ENCODE measurements around the gene TCF7L1. TPM values are rescaled to one million over a fixed set of nuclear protein-coding genes. Genes with fewer than 3 reads are reported as not detected.

The TCF7L1 gene
- polyA plus RNA-seq, 3 donors, result 0.05 to 0.09 TPM; not detected in 1

DNA sequence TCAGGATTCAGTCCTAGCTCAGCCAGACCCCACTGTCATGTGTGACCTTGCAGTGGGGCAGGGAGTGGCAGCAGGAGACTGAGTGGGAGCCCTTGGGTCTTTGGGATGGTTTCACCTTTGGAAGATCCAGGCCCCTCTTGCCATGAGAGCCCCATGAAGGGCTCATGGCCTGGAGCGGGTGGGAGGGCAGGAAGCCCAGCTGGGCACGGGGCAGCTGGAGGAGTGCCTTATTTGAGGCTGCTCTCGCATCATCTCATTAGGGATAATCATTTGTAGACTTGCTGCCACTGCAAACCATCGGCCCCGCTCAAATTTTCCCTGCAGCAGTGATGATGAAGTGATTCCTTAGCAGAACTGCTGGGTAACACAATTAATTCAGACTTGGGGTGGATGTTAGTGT is 120.7 kb downstream of the TCF7L1 start:
- H3K36me3 Mint-ChIP-seq, result no peaks in the 10 kb centered on the region

DNA sequence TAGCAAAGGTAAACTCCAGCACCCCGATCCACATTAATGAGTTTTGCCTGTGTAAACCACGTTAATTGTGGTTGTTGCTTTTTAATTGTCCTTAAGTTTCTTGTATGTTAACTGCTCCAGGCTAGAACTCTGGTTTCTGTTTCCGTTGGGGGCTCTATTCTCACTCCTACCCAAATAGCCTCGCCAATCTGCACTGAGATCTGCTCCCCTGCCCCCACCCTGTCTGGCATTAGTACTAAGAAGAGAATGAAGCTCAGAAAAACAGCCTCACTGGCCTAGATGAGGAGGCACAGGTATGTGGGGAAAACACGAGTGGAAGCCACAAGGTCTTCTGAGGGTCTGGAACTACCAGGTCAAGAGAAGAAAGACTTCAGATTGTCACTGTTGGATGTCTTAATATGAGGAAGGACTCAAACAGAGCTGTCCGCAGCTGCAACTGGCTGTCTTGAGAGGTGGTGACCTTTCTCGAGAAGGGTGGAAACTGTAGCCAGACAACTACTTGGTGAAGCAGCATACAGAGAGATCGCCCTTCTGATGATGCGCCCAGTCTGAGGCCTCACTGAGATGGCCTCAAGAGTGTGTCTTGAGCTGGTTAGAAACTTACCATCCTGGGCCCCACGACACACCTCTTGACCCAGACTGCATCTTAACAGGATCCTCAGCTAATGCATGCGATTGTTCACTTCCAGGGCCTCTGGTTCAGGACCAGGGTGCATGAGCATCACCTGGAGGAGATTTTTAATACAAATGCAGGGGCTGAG is 121.5 kb downstream of the TCF7L1 start:
- WGBS (ENCODE audit: insufficient coverage), result 93% methylated on average over 6 of the region's 11 CpGs
- no peak overlapping the region for H3K9ac ChIP-seq (ENCODE audit: insufficient read depth, low read length, poor library complexity, severe bottlenecking)
- no peaks in the 10 kb centered on the region for H3K79me2 ChIP-seq (ENCODE audit: insufficient read depth, low read length)
- H3K36me3 Mint-ChIP-seq, result no peaks in the 10 kb centered on the region
- no peaks in the 10 kb centered on the region for H3K9me3 Mint-ChIP-seq
- H3K4me1 ChIP-seq (ENCODE audit: control insufficient read depth in 1 of 2, insufficient read depth in 2 of 2, low read length in 2 of 2), result no peaks in the 10 kb centered on the region
- H3K27me3 Mint-ChIP-seq (ENCODE audit: low read depth in 3 of 3), result peaks cover 0 to 1% (median 0%) of the 10 kb centered on the region in 3 donors
- H3K27ac Mint-ChIP-seq, result no peak overlapping the region
- intact Hi-C loops (cut with micrococcal nuclease), result no loop called here
- no peaks in the 10 kb centered on the region for H3K36me3 ChIP-seq (replicated peaks in 1 of 2; ENCODE audit: control insufficient read depth in 1 of 2, insufficient read depth in 2 of 2, low read length in 2 of 2)
- no peak overlapping the region for H3K4me3 ChIP-seq (replicated peaks in 1 of 3; ENCODE audit: low read depth in 2 of 3, low read length in 3 of 3)
- no peak overlapping the region for H3K27ac ChIP-seq (ENCODE audit: low read depth in 1 of 2, low read length in 2 of 2)
- no peaks in the 10 kb centered on the region for H3K27me3 ChIP-seq (ENCODE audit: control insufficient read depth in 2 of 2, insufficient read depth in 2 of 2, low read length in 2 of 2)
- TF ChIP-seq, protein P1, sequence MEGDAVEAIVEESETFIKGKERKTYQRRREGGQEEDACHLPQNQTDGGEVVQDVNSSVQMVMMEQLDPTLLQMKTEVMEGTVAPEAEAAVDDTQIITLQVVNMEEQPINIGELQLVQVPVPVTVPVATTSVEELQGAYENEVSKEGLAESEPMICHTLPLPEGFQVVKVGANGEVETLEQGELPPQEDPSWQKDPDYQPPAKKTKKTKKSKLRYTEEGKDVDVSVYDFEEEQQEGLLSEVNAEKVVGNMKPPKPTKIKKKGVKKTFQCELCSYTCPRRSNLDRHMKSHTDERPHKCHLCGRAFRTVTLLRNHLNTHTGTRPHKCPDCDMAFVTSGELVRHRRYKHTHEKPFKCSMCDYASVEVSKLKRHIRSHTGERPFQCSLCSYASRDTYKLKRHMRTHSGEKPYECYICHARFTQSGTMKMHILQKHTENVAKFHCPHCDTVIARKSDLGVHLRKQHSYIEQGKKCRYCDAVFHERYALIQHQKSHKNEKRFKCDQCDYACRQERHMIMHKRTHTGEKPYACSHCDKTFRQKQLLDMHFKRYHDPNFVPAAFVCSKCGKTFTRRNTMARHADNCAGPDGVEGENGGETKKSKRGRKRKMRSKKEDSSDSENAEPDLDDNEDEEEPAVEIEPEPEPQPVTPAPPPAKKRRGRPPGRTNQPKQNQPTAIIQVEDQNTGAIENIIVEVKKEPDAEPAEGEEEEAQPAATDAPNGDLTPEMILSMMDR (IDR thresholded peaks at IDR 0.05), result no peak
- H3K4me1 Mint-ChIP-seq, result no peaks in the 10 kb centered on the region
- no peak for DNase-seq
- H2AFZ ChIP-seq (ENCODE audit: insufficient read depth, low read depth, low read length, poor library complexity, severe bottlenecking), result no peak overlapping the region
- no peak overlapping the region for H3K4me2 ChIP-seq (replicated peaks; ENCODE audit: extremely low read depth, low read length, poor library complexity, severe bottlenecking)
- no peaks in the 10 kb centered on the region for H3K9me3 ChIP-seq (replicated peaks in 1 of 2; ENCODE audit: control insufficient read depth in 1 of 2, insufficient read depth in 1 of 2, low read length in 2 of 2)
- H3K4me3 Mint-ChIP-seq, result no peak overlapping the region
- H4K20me1 ChIP-seq (ENCODE audit: insufficient read depth, low read length), result no peaks in the 10 kb centered on the region

More for the DNA sequence above, 120.7 kb downstream of the TCF7L1 start:
- no peaks in the 10 kb centered on the region for H3K4me1 Mint-ChIP-seq
- H3K4me1 ChIP-seq (ENCODE audit: control insufficient read depth in 1 of 2, insufficient read depth in 2 of 2, low read length in 2 of 2), result no peaks in the 10 kb centered on the region
- intact Hi-C loops (cut with micrococcal nuclease), result no loop called here
- no peaks in the 10 kb centered on the region for H3K9me3 Mint-ChIP-seq
- peaks cover 0 to 1% (median 0%) of the 10 kb centered on the region in 3 donors for H3K27me3 Mint-ChIP-seq (ENCODE audit: low read depth in 3 of 3)
- no peaks in the 10 kb centered on the region for H3K9me3 ChIP-seq (replicated peaks in 1 of 2; ENCODE audit: control insufficient read depth in 1 of 2, insufficient read depth in 1 of 2, low read length in 2 of 2)
- no peak overlapping the region for H3K9ac ChIP-seq (ENCODE audit: insufficient read depth, low read length, poor library complexity, severe bottlenecking)
- H3K4me2 ChIP-seq (replicated peaks; ENCODE audit: extremely low read depth, low read length, poor library complexity, severe bottlenecking), result no peak overlapping the region
- H3K36me3 ChIP-seq (replicated peaks in 1 of 2; ENCODE audit: control insufficient read depth in 1 of 2, insufficient read depth in 2 of 2, low read length in 2 of 2), result no peaks in the 10 kb centered on the region
- H3K4me3 Mint-ChIP-seq, result no peak overlapping the region
- no peak for DNase-seq
- WGBS (ENCODE audit: insufficient coverage), result 90% methylated on average over 2 of the region's 5 CpGs
- no peak overlapping the region for H3K27ac Mint-ChIP-seq
- no peaks in the 10 kb centered on the region for H3K79me2 ChIP-seq (ENCODE audit: insufficient read depth, low read length)
- TF ChIP-seq, protein P1 (IDR thresholded peaks at IDR 0.05), result no peak
- no peaks in the 10 kb centered on the region for H3K27me3 ChIP-seq (ENCODE audit: control insufficient read depth in 2 of 2, insufficient read depth in 2 of 2, low read length in 2 of 2)
- no peak overlapping the region for H2AFZ ChIP-seq (ENCODE audit: insufficient read depth, low read depth, low read length, poor library complexity, severe bottlenecking)
- H4K20me1 ChIP-seq (ENCODE audit: insufficient read depth, low read length), result no peaks in the 10 kb centered on the region
- no peak overlapping the region for H3K27ac ChIP-seq (ENCODE audit: low read depth in 1 of 2, low read length in 2 of 2)
- H3K4me3 ChIP-seq (replicated peaks in 1 of 3; ENCODE audit: low read depth in 2 of 3, low read length in 3 of 3), result no peak overlapping the region

All from CD14-positive monocyte (primary cell).